Inferior parietal cortex (tissue), 1 donor: ENCODE results near the gene ZNF32.

Source experiments
- DNase-seq: peaks from one replicate; pipeline ENCODE4 v3.0.0-alpha.2; 2016; ENCODE audit errors: extremely low spot score

ZNF32 gene, protein sequence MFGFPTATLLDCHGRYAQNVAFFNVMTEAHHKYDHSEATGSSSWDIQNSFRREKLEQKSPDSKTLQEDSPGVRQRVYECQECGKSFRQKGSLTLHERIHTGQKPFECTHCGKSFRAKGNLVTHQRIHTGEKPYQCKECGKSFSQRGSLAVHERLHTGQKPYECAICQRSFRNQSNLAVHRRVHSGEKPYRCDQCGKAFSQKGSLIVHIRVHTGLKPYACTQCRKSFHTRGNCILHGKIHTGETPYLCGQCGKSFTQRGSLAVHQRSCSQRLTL

DNA sequence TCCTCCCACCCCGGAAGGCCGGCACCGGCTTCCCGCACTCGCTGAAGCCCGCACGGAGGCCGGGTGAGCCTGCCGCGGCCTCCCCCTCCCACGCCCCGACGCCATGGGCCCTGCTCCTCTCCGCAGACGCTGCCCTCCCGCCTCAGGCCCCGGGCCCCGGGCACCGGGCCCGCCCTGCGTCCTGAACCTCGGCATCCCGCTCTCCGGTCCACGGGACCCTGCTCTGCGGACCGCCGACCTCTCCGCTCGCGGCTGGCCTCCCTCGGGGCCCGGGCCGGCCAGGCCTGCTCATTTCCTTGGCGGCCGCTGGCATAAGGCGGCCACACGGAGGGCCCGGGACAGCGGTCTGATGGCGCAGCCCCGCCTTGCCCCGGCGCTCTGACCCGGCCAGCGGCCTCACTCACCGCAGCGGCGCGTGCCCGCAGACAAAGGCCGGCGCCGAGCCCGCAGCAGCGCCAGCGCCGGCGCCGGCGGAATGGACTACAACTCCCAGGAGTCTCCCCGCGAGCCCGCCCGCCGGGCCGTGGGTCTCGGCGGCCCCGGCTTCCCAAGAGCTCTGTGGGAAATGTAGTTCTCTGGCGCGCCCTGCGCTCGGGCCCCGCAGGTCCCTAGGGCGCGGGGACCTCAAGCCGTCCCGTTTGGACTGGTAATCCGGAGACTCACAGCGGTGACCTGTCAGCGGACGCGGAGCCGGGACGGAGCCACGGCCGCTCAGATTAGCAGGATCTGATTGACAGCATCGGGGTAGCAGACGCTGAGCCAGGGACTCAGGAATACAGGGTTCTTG lies at the start of gene ZNF32:
TSS of gene ZNF32 (minus strand) at position 484 of the 787 bp plus-strand sequence. CDS start 2,748 bp downstream, outside the sequence.
- DNase-seq = peak; percentile 89

DNA sequence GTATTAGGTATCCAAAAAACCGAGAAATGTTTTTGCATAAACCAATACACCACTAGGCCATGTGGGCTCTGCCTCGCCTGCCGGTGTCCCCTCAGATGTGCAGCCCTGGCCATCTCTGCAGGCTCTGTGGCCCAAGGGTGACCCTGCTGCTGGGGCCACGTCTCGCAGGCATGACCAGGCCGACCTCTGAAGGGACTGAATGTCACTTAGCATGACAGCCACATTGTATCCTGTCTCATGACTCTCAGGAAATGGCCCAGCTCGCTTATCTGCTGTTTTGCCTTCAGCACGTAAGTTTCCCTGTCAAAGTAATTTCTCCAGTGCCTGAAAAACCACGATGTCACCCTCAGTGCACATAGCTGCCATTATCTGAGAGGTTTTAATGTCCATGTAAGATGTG lies 49.5 kb upstream of the ZNF32 start:
- DNase-seq = no peak

DNA sequence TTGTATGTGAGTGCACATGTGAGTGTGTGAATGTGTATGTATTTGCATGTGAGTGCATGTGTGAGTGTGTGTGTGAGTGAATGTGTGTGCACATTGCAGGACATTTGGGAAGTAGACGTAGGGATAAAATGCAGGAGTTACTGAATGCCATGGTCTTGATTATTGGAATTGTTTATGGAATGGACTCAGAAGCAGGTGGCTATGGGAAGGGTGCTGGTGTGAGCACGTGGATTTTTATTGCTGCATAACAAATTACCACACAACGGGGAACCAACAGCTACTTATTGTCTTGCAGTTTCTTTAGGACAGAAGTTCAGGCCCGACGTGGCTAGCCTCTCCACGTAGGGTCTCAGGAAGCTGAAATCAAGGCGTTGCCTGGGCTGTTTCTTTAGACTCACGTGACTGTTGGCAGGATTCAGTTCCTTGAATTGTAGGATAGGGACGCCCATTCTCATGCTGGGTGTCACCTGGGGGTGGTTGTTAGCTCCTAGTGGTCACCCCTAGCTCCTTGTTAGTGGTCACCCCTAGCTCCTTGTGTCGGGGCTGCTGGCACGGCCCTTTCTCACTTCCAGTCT lies 48.3 kb upstream of the ZNF32 start:
- DNase-seq = no peak

DNA sequence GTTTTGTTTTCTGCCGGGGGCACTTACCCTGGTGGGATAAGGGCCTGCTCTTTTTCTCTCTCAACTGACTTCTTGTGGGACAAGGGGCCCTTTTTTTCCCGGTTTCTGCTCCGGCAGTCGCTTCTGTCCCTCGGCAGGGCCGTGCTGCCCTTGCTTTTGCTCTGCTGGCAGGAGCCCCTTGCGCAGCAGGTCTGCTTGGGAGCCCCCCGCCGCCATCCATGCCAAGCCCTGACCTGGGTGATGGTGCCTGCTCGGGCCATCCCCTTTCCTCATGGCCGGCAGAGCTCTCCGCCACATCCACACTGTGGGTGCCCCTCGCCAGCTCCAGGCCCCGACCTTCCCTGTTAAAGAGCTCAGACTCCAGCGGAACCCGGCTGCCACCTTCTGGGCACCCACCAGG lies 47.0 kb upstream of the ZNF32 start:
- no peak for DNase-seq

DNA sequence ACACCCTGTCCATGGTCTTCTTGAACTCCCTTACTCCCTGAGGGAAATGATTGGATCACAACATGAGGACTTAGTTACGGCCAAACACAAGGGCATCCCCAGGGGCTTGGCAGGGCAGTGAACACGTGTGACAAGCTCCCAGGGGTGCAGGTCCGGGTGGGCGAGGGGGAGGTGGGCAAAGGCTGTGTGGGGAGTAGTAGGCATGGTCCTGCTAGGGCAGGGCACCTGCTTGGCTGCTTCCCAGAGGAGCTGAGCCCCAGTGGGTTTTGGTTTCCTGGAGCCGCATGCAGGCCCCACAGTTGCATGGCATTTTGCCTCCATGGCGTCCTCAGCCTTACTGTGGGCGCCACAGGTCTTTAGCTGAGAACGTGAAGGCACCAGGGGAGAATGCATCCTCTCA lies 46.6 kb upstream of the ZNF32 start:
- no peak for DNase-seq

DNA sequence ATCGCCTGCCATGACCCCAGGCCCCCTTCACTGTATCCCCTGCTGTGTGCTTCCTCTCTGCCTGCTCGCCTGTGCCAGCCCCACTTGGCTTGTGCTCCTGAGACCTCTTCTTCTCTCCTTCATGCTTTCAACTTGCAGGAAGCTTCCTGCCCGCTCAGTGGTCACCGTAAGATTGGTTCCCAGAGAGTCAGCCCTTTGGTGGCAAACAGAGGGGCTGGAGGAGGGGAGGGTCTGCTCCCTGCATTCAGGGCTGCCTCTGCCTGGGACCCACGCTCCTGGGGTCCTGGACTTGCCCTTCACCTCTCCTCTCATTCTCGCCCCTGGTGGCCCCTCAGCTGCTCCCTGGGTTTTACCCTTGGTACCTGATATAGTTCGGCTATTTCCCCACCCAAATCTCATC lies 45.8 kb upstream of the ZNF32 start:
- no peak for DNase-seq

DNA sequence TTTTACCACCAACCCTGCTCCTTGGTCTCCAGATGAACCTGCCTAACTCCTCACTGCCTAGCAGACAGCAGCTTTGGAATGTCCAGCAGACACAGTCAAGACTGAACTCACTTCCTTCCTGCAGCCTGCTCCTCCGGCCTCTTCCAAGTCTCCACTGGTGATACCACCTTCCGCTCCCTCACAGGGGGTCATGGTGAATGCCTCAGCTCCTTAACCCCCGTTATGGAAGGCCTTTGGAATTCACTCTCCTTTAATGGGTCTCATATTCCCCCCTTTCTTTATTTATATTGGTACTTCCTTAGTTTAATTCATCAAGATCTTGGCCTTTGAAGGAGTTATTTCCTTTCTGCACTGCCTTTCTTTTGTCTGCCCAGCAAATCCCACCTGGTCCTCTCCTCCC lies 44.9 kb upstream of the ZNF32 start:
- DNase-seq = no peak

DNA sequence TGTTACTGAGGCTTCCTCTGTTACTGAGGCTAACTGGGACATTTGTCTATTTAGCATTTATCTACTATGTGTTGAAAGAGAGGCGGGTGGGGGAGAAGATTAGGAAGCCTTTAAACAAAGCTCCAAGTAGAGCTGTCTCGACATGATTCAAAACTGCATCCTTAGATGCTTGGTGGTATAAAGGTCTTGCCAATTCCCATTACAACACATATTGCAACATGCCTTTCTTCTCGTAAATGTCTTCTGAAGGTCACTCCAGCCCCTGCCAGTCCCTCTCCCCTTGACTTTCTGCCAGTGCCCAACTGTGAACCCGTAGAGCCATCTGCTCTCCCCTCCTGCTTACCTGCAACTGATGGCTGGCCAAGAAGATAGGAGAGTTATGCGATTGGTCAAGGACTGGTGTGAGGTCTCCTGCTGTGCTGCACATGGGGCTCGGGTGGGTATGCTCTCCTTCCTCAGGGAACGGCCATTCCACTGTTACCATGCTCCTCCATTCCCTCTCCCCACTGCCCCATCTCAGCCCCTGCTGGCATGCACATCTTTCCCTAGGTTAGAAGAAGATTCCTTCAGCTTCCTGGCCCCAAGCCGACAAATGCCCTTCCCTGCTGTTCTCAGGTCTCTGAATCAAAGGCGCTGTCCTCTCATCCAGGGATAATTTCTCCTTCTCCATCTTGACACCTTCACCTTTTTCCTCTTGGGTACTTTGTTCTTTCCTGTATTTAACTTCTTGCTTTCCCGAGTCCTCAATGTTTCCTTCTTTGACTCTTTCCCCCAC lies 43.6 kb upstream of the ZNF32 start:
- no peak for DNase-seq

DNA sequence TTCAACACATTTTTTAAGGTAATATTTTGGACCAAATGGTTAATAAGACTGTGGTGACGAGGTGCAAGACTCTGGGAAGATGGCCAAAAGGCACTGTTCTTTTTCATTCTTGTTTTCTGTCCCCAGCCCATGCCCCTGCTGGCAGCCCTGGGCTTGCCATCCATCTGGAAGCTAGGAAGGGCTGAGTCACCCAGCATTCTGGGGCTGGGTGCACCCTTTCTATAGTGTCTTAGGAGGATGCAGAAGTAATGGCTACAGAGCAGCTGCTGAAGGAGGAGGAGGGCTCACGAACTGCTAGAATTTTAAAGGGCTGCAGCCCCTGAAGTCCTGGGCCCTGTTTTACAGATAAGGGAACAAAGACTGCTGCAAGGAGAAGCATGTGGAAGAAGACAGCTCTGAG lies 42.8 kb upstream of the ZNF32 start:
- DNase-seq = no peak

DNA sequence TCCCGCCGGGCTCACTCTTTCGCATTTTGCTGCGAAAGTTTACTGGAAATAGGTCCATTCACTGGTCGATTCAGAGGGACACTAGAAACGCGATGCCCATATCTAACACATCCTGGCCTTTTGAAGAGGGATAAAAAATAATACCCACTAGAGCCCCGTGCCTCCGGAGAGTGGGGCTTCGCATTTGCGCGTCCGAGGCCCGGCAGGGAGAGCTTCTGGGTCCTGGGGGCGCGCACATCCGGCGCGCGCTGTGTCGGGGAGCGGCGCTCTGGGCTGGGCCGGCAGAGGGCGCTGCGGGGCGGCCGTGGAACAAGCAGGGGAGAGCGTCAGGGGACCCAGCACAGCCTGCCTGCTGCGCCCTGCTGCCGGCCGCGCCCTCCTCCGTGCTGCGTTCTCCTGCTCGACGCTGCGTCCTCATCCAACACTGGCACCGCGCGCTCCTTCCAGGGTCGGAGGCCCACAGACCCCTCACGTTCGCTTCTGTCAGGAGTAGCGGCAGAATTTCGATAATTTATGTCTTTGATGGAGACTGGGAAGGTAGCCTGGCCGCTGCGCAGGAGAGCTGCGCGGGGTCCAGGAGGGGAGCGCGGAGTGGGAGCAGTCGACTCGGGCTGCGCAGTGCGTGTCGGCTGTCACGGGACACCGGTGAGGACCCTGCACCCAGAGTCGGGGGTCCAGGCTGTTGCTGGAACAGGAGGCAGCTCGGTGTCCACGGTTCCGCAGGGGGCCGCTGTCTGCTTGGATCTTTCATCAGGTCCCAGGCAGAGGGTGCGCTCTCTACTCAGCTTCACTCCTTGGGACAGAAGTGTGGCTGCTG lies 41.5 kb upstream of the ZNF32 start:
- peak; percentile 77 for DNase-seq

DNA sequence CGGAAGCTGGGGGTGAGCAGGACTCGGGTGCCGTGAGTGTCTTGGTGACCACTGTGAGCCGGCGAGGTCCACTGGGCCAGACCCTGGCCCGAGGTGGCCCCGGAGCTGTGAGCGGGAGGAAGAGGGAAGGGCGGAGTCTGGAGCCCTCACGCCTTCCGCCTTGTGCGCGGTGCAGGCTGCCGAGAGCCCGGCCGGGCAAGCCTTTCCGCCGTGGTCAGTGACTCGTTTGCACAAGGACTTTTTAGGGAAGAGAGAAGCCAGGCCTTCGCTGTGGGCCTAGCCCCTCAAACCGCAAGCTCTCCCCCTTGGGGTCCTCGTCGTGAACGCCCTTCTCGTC lies 40.9 kb upstream of the ZNF32 start:
- DNase-seq = no peak

DNA sequence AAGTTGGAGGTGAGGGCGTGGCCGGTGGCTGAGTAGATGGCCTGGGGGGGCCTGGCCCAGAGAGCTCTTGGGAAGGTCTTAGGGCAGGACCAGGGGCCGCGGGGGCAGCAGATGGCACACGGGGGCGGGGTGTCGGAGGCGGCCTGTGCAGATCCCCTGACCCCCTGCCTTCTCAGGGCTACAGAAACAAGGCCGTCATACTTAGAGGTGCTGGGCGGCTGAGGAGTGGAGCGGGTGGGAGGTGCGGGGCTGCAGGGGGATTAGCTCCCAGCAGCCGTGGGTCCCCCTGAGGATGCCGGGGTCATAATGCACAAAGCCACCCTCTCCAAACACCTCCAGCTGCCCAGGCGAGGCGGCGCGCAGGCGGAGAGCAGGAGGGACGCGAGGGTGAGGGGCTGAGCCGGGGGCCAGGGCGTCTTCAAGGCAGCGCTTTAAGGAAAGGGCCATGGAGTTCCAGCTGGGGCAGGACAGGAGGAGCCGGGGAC lies 40.4 kb upstream of the ZNF32 start:
- DNase-seq = no peak

DNA sequence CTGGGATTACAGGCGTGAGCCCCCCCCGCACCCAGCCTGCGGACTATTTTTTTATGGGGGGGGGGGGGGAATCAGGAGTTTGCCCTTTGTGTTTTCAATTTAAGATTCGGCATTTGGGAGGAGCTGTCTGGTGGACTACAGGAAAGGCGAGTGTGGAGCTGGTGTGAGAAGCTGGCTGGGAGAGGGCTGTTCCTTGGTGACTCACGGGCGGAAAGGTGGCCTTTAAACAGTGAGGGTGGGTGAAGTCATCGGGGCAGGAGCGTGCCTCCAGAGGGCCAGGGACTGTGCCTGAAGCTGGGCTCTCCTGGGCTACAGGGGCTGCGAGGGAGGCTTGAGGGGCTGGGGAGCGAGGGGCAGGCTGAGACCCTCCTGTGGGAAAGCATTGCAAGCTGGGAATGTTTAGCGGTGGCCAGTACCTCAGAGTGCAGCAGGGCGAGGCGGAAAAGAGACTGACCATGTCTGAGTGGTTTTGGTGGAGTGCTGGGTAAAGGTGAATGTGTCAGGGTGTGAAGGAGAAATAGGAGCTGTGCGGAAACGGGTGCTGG lies 39.7 kb upstream of the ZNF32 start:
- DNase-seq = no peak

DNA sequence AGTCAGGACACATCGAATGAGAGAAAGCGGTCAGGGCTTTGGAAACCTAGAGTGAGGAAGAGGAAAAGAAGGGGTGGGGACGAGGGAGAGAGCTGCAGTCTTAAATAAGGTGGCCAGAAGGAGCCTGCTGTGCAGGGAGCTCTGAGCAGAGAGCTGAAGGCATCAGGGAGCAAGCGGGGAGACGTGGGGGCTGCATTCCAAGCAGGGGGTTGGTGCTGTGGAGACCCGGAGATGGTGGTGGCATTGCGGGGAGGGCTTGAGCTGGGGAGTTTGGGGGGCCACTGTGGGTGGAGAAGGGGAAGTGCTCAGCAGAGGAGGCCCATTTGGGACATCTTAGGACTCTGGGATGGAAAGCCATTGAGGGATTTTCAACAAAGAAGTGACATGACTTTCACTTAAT lies 38.7 kb upstream of the ZNF32 start:
- DNase-seq = no peak

DNA sequence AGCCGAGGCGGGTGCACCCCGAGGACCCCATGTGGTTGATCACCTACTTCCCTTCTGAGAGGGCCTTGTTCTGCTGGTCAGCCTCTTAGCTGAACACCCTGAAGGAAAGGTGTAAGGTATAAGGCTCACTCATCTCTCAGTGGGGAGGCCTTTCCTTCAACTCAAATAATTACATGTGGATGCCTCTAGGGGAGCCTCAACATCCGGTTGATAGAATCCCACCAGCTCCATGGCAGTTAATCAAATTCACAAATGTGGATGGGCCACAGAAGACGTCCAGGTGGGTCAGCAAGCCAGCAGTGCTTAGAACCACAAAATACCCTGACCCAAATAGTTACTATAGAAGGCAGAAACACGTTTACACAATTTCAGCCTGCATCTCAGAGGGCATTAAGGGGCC lies 37.7 kb upstream of the ZNF32 start:
- no peak for DNase-seq

DNA sequence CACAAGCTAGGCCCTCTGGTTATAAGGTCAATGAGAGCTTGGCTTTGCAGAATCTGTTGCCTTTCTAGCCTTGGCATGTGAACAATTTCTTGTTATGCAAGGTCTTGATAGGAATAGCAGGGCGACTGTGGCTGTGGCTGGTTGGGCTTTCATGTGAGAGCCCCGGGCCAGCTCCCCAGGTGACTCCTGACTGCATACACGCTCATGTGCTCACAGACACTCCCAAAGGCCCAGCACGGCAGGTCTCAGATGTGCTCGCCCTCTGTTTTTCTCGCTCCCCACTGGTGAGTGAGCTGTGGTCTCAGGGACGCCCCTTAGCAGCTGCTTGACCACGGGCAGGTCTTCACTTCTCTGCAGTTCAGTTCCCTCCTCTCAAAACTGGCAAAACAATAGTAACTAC lies 37.1 kb upstream of the ZNF32 start:
- no peak for DNase-seq

DNA sequence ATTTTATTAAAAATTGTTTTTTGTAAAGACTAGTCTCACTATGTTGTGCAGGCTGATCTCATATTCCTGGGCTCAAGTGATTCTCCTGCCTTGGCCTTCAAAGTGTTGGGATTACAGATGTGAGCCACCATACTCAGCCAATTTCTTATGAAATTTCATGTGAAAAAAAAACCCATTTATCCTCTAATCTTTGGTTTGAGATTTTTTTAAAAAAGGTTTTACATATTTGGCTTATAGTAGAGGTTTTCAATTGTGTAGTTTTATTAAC lies 35.5 kb upstream of the ZNF32 start:
- no peak for DNase-seq

DNA sequence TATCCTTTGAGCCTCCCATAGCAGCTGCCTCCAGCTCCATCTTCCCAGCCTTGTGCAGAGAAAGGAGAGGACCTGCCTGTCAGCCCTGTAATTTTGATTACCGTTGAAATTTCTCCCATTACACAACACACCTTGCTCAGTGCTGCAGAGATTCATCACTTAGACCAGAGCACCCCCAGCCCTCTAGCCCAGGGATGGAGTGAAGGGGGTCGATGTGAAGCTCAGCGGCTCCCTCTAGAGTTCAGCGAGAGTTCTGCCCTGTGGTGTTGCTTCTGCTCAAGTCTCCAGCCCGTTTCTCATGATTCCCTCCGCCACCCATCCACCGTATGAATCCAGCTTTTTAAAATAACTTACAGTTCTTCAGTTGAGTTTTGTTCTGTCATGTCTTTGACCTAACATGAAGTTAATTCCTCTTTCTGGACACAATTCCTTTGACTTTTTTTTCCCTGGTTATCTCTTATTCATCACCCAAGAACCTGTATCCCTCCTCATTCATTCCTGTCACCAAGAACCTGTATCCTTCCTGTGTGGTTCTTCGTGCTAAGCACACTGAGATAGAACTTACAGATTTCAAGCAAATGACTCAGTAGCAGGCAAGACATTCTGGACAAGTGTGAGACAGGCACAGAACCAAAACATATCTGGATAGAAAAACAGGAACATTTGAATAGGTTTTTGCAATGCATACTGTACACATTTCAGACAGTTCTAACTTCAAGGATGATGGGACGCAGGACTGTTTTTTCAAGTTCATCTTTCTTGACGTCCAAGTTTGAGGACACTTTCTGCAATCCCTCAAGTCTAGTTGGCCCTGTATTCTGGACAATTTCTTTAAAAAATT lies 35.0 kb upstream of the ZNF32 start:
- no peak for DNase-seq

DNA sequence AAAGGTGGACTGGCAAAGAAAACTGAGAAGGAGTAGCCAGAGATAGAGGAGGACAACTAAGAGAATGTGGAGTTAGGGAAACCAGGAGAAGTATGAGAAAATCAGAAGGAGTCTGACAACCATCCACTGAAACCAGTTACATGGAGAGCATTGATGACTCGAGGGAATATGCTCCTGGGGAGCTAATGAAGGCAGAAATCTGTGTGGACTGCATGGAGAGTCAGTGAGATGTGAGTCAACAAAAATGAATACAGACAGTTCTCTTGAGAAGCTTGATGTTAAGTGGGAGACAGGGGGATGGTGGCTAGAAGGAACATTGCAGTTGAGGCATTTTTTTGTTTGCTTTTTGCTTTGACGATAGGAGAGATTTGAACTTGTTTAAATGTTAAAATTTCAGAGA lies 34.3 kb upstream of the ZNF32 start:
- DNase-seq = no peak

DNA sequence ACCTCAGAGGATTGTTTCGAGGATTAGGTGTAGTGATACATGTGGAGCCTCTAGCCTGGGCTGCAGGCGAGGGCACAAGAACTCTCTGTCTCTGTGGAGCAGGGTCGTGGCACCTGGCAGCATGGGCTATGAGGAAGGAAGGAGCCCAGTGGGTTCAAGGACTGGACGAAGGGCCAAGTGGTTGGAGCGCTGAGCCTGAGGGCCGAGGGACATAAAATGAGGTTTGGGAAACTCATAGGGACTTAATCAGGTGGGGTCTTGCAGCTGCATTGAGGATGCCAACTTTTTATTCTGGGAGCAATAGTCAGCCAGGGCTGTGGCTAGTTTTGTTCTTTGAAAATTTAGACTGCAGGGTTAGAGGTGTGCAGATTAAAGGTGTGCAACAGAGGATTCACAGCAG lies 33.0 kb upstream of the ZNF32 start:
- DNase-seq = no peak

DNA sequence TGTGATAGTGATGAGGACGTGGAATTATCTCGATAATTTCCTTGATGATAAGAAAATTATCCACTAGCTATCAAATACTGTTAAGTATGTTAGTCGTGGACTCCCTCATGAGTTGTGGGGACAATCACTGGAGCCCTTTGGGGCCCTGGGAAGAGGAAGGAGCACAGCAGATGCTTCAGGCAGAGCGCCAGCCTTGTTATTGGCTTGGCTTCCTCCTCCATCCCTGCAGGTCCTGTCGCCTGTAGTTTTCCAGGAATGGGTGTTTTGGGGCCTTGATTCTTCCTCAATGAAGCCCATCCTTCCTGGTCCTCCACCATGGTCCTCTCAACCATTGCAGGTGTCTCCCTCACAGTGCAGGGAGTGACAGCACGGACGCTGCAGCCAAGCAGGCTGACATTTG lies 32.5 kb upstream of the ZNF32 start:
- DNase-seq = no peak
